ENCODE data around the gene DES. TPM values are rescaled to one million over a fixed set of nuclear protein-coding genes. Genes with fewer than 3 reads are reported as not detected.

The DES gene
- total and polyA plus RNA-seq, 2 donors from 2014 or later = 30.0 to 74.2 TPM

DNA sequence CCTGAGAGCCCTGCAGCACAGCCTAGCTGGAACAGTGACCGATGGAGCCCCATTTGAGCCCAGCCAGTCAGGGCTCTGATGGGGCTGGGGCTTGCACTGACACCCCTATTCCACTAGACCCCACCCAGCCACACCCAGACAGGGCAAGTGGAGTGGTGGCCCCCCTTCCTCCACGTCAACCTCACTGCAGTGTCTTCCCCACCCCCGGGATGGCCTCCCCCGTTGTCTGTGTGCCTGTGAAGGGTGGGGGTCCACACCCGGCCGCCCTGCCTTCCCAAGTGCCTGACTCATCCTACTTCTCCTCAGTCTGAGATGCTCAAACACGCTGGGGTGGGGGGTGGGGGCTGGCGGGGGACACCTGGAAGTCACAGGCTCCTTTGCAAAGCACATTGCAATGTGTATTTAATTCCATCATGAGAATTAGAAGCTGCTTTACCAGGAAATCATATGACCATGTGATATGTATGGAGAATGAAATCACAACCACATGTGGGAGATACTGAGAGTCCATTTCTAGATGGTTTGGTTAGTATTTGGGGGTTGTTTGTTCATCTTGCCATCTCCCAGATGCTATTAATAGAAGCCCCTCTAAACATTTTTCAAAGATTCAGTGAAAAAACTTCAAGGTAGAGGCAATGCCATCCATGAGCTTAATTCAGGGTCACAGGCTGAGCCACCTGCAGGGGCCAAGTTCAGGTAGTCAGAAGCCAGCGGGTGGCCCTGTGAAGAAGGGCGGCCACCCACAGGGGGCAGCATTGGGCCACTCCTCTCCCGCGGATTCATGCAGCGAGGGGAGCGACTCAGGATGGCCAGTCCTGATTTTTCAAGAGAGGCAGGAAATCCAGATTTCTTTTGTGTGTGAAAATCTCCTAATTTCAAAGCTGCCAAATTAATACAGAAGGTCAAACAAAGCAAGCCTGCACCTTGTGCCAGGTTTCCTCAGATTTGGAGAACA, 57.8 kb downstream of the DES start:
- no peaks in the 10 kb centered on the region for H3K27me3 ChIP-seq (ENCODE audit: control insufficient read depth, insufficient read depth, low read length)
- intact Hi-C loops (cut with DNase I) = loop anchor here (10.0 kb wide), 1 partner anchor 49 kb away; no protein-coding TSS in a partner anchor
- H3K27ac ChIP-seq (ENCODE audit: low read depth in 2 of 2, low read length in 2 of 2) = no peak overlapping the region
- TF ChIP-seq, protein P1, sequence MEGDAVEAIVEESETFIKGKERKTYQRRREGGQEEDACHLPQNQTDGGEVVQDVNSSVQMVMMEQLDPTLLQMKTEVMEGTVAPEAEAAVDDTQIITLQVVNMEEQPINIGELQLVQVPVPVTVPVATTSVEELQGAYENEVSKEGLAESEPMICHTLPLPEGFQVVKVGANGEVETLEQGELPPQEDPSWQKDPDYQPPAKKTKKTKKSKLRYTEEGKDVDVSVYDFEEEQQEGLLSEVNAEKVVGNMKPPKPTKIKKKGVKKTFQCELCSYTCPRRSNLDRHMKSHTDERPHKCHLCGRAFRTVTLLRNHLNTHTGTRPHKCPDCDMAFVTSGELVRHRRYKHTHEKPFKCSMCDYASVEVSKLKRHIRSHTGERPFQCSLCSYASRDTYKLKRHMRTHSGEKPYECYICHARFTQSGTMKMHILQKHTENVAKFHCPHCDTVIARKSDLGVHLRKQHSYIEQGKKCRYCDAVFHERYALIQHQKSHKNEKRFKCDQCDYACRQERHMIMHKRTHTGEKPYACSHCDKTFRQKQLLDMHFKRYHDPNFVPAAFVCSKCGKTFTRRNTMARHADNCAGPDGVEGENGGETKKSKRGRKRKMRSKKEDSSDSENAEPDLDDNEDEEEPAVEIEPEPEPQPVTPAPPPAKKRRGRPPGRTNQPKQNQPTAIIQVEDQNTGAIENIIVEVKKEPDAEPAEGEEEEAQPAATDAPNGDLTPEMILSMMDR (IDR thresholded peaks at IDR 0.05; ENCODE audit: borderline replicate concordance, extremely low read depth, insufficient read depth) = peak; percentile 79
- no peaks in the 10 kb centered on the region for H3K36me3 ChIP-seq (ENCODE audit: control insufficient read depth in 2 of 3, insufficient read depth in 3 of 3, low read length in 3 of 3)
- DNase-seq = peak; percentile 87 to 90 (median 87)
- no peaks in the 10 kb centered on the region for H3K9me3 ChIP-seq (ENCODE audit: control insufficient read depth in 2 of 3, insufficient read depth in 1 of 3, low read length in 3 of 3)
- H3K4me3 ChIP-seq (ENCODE audit: low read length in 3 of 3) = no peak overlapping the region
- no peak overlapping the region for H3K9ac ChIP-seq (ENCODE audit: low read length in 3 of 3)
- H3K4me1 ChIP-seq (ENCODE audit: control insufficient read depth in 2 of 3, insufficient read depth in 2 of 3, low read depth in 1 of 3, low read length in 3 of 3) = no peaks in the 10 kb centered on the region
- no peak for FAIRE-seq

Other genes with a start within 250 kb of the DES start
- 2.8 TPM for gene SLC23A3, start 248.3 kb upstream of the DES start, total RNA-seq
- 10.9 TPM for gene SLC23A3, start 248.3 kb upstream of the DES start, polyA plus RNA-seq (ENCODE audit: insufficient read depth, low read depth, low replicate concordance)
- 97.5 TPM for gene CNPPD1, start 241.5 kb upstream of the DES start, total RNA-seq
- gene CNPPD1, start 241.5 kb upstream of the DES start, polyA plus RNA-seq (ENCODE audit: insufficient read depth, low read depth, low replicate concordance) = 131 TPM
- gene RETREG2, start 240.1 kb upstream of the DES start, total RNA-seq = 106 TPM
- 112 TPM for gene RETREG2, start 240.1 kb upstream of the DES start, polyA plus RNA-seq (ENCODE audit: insufficient read depth, low read depth, low replicate concordance)
- 44.8 TPM for gene ZFAND2B, start 211.6 kb upstream of the DES start, total RNA-seq
- gene ZFAND2B, start 211.6 kb upstream of the DES start, polyA plus RNA-seq (ENCODE audit: insufficient read depth, low read depth, low replicate concordance) = 72.6 TPM
- 17.8 TPM for gene ABCB6, start 199.4 kb upstream of the DES start, total RNA-seq
- 53.6 TPM for gene ABCB6, start 199.4 kb upstream of the DES start, polyA plus RNA-seq (ENCODE audit: insufficient read depth, low read depth, low replicate concordance)
- 41.5 TPM for gene ATG9A, start 188.7 kb upstream of the DES start, total RNA-seq
- gene ATG9A, start 188.7 kb upstream of the DES start, polyA plus RNA-seq (ENCODE audit: insufficient read depth, low read depth, low replicate concordance) = 24.0 TPM
- gene ANKZF1, start 188.6 kb upstream of the DES start, total RNA-seq = 48.9 TPM
- gene ANKZF1, start 188.6 kb upstream of the DES start, polyA plus RNA-seq (ENCODE audit: insufficient read depth, low read depth, low replicate concordance) = 26.6 TPM
- 20.6 TPM for gene GLB1L, start 172.9 kb upstream of the DES start, total RNA-seq
- gene GLB1L, start 172.9 kb upstream of the DES start, polyA plus RNA-seq (ENCODE audit: insufficient read depth, low read depth, low replicate concordance) = 19.7 TPM
- 29.9 TPM for gene STK16, start 172.9 kb upstream of the DES start, total RNA-seq
- 53.8 TPM for gene STK16, start 172.9 kb upstream of the DES start, polyA plus RNA-seq (ENCODE audit: insufficient read depth, low read depth, low replicate concordance)
- gene TUBA4B, start 165.1 kb upstream of the DES start, total RNA-seq = 0.98 TPM
- 15.4 TPM for gene TUBA4B, start 165.1 kb upstream of the DES start, polyA plus RNA-seq (ENCODE audit: insufficient read depth, low read depth, low replicate concordance)
- 49.4 TPM for gene TUBA4A, start 164.5 kb upstream of the DES start, total RNA-seq
- 156 TPM for gene TUBA4A, start 164.5 kb upstream of the DES start, polyA plus RNA-seq (ENCODE audit: insufficient read depth, low read depth, low replicate concordance)
- gene DNAJB2, start 139.0 kb upstream of the DES start, total RNA-seq = 94.3 TPM
- gene DNAJB2, start 139.0 kb upstream of the DES start, polyA plus RNA-seq (ENCODE audit: insufficient read depth, low read depth, low replicate concordance) = 128 TPM
- not detected for gene PTPRN, start 109.0 kb upstream of the DES start, total RNA-seq
- gene PTPRN, start 109.0 kb upstream of the DES start, polyA plus RNA-seq (ENCODE audit: insufficient read depth, low read depth, low replicate concordance) = not detected
- gene RESP18, start 85.6 kb upstream of the DES start, total RNA-seq = not detected
- not detected for gene RESP18, start 85.6 kb upstream of the DES start, polyA plus RNA-seq (ENCODE audit: insufficient read depth, low read depth, low replicate concordance)
- gene DNPEP, start 30.5 kb upstream of the DES start, total RNA-seq = 53.3 TPM
- gene DNPEP, start 30.5 kb upstream of the DES start, polyA plus RNA-seq (ENCODE audit: insufficient read depth, low read depth, low replicate concordance) = 71.0 TPM
- 26.6 TPM for gene SPEG, start 16.5 kb downstream of the DES start, total RNA-seq
- 13.1 TPM for gene SPEG, start 16.5 kb downstream of the DES start, polyA plus RNA-seq (ENCODE audit: insufficient read depth, low read depth, low replicate concordance)
- gene GMPPA, start 80.5 kb downstream of the DES start, total RNA-seq = 33.9 TPM
- 53.1 TPM for gene GMPPA, start 80.5 kb downstream of the DES start, polyA plus RNA-seq (ENCODE audit: insufficient read depth, low read depth, low replicate concordance)
- not detected for gene ASIC4, start 96.1 kb downstream of the DES start, total RNA-seq
- not detected for gene ASIC4, start 96.1 kb downstream of the DES start, polyA plus RNA-seq (ENCODE audit: insufficient read depth, low read depth, low replicate concordance)
- gene CHPF, start 125.4 kb downstream of the DES start, total RNA-seq = 59.5 TPM
- 57.3 TPM for gene CHPF, start 125.4 kb downstream of the DES start, polyA plus RNA-seq (ENCODE audit: insufficient read depth, low read depth, low replicate concordance)
- gene TMEM198, start 125.7 kb downstream of the DES start, total RNA-seq = 4.5 TPM
- 4.2 TPM for gene TMEM198, start 125.7 kb downstream of the DES start, polyA plus RNA-seq (ENCODE audit: insufficient read depth, low read depth, low replicate concordance)
- 123 TPM for gene OBSL1, start 153.2 kb downstream of the DES start, total RNA-seq
- 89.5 TPM for gene OBSL1, start 153.2 kb downstream of the DES start, polyA plus RNA-seq (ENCODE audit: insufficient read depth, low read depth, low replicate concordance)
- 1.2 TPM for gene INHA, start 153.9 kb downstream of the DES start, total RNA-seq
- gene INHA, start 153.9 kb downstream of the DES start, polyA plus RNA-seq (ENCODE audit: insufficient read depth, low read depth, low replicate concordance) = 2.5 TPM
- 33.7 TPM for gene STK11IP, start 179.5 kb downstream of the DES start, total RNA-seq
- gene STK11IP, start 179.5 kb downstream of the DES start, polyA plus RNA-seq (ENCODE audit: insufficient read depth, low read depth, low replicate concordance) = 12.5 TPM
- 4.9 TPM for gene SLC4A3, start 209.3 kb downstream of the DES start, total RNA-seq
- 5.2 TPM for gene SLC4A3, start 209.3 kb downstream of the DES start, polyA plus RNA-seq (ENCODE audit: insufficient read depth, low read depth, low replicate concordance)

Measured in kidney (tissue), 14 donors.